WTC11 (cell line): ENCODE measurements around the gene CTRL. TPM values are rescaled to one million over a fixed set of nuclear protein-coding genes. Genes with fewer than 3 reads are reported as not detected.

Experiments
- ATAC-seq: fragments of 200-7000 bp; cut with Tn5 transposase; 2 replicates; pipeline ENCODE4 v1.10.0; 2021; ENCODE audit warnings: mild to moderate bottlenecking, moderate library complexity
- CTCF ChIA-PET: fragments of 300-600 bp; sonication (Branson Sonifier 250); formaldehyde crosslinking; loops from one replicate; lab custom pipeline; 2021; ENCODE audit warnings: antibody characterized with exemption; lab: Charles Lee
- POLR2A ChIA-PET: fragments of 350-600 bp; sonication (Branson Sonifier 250); formaldehyde crosslinking; loops from one replicate; lab custom pipeline; 2021; ENCODE audit warnings: antibody characterized with exemption; lab: Charles Lee
- DNase-seq: peaks from one replicate; pipeline ENCODE4 v3.0.0; 2021; ENCODE audit warnings: low spot score
- H3K27ac Mint-ChIP-seq: 2 replicates; pipeline ENCODE4 v1.8.0; 2021; ENCODE audit warnings: mixed read lengths
- H3K27me3 Mint-ChIP-seq: 2 replicates; pipeline ENCODE4 v1.8.0; 2021; ENCODE audit warnings: low read depth, mild to moderate bottlenecking, moderate library complexity, mixed read lengths
- H3K36me3 Mint-ChIP-seq: 2 replicates; pipeline ENCODE4 v1.8.0; 2021; ENCODE audit warnings: mixed read lengths
- H3K4me1 Mint-ChIP-seq: 2 replicates; pipeline ENCODE4 v1.8.0; 2022; ENCODE audit warnings: mixed read lengths
- H3K4me3 Mint-ChIP-seq: 2 replicates; pipeline ENCODE4 v1.8.0; 2021; ENCODE audit warnings: mild to moderate bottlenecking, moderate library complexity, mixed read lengths
- H3K9me3 Mint-ChIP-seq: 2 replicates; pipeline ENCODE4 v1.8.0; 2021; ENCODE audit warnings: mixed read lengths
- CREB1 ChIP-seq: sonication (generic); formaldehyde crosslinking; IDR thresholded peaks from 2 replicates; pipeline ENCODE4 v1.8.0; 2023; ENCODE audit warnings: mild to moderate bottlenecking, missing genetic modification reagents
- EMX1 ChIP-seq: fragments of 250-450 bp; sonication (Bioruptor Pico); IDR thresholded peaks from 2 replicates; pipeline ENCODE4 v1.8.0; 2021; ENCODE audit warnings: mild to moderate bottlenecking
- ESRRA ChIP-seq: sonication (generic); formaldehyde crosslinking; IDR thresholded peaks from 2 replicates; pipeline ENCODE4 v1.8.1; 2022; ENCODE audit warnings: mild to moderate bottlenecking, missing genetic modification reagents, borderline replicate concordance
- GABPB1 ChIP-seq: sonication (generic); formaldehyde crosslinking; IDR thresholded peaks from 2 replicates; pipeline ENCODE4 v1.8.1; 2023; ENCODE audit warnings: mild to moderate bottlenecking, missing genetic modification reagents
- PRRX2 ChIP-seq: fragments of 250-450 bp; sonication (Bioruptor Pico); IDR thresholded peaks from 2 replicates; pipeline ENCODE4 v1.8.0; 2021; ENCODE audit warnings: mild to moderate bottlenecking
- TCF7 ChIP-seq: sonication (generic); formaldehyde crosslinking; IDR thresholded peaks from 2 replicates; pipeline ENCODE4 v1.8.0; 2022; ENCODE audit warnings: mild to moderate bottlenecking, low read depth, missing genetic modification reagents, moderate library complexity
- ZNF121 ChIP-seq: sonication (generic); formaldehyde crosslinking; IDR thresholded peaks from 2 replicates; pipeline ENCODE4 v1.8.0; 2023; ENCODE audit warnings: missing genetic modification reagents
- ZNF423 ChIP-seq: fragments of 250-450 bp; sonication (Bioruptor Pico); IDR thresholded peaks from 2 replicates; pipeline ENCODE4 v2.1.2; 2022; ENCODE audit warnings: mild to moderate bottlenecking, moderate library complexity
- total RNA-seq: library from RNA; stranded (reverse); gene quantifications from 3 replicates; pipeline ENCODE4 v1.2.3, GENCODE V29; 2021
- TF ChIP-seq, protein P1 (sequence below): sonication (generic); formaldehyde crosslinking; conservative IDR thresholded peaks from 2 replicates; pipeline ENCODE4 v1.8.1; 2023; ENCODE audit warnings: mild to moderate bottlenecking, low read depth, missing genetic modification reagents, moderate library complexity
- TF ChIP-seq, protein P2 (sequence below): sonication (generic); formaldehyde crosslinking; IDR thresholded peaks from 2 replicates; pipeline ENCODE4 v1.8.0; 2022; ENCODE audit warnings: missing genetic modification reagents
- TF ChIP-seq, protein P3 (sequence below): sonication (generic); formaldehyde crosslinking; IDR thresholded peaks from 2 replicates; pipeline ENCODE4 v1.8.1; 2023; ENCODE audit warnings: mild to moderate bottlenecking, missing genetic modification reagents, borderline replicate concordance
- TF ChIP-seq, protein P4 (sequence below): fragments of 200-600 bp; IDR thresholded peaks from 2 replicates; pipeline ENCODE4 v1.8.0; 2022; ENCODE audit warnings: antibody characterized with exemption

The CTRL gene
- total RNA-seq, 1 experiment from 2014 or later: 2.8 TPM

DNA sequence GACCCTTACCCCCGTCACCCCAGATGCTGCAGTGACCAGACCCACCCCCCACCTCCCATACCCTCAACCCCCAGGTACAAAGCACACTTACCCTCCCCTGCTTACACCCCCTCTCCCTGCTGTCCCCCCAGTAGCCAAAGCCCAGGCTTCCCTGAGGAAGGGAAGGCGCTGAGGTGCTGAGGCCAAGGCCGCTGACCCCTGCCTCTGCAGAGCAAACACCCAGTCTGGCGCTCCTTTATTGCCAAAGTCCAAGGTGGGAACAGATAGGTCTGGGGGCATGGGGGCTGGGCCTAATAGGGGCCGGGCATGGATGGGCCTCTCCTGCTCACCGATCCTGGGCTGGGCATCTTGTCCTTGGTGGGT lies 11.6 kb upstream of the CTRL start:
- no peaks in the 10 kb centered on the region for H3K9me3 Mint-ChIP-seq
- DNase-seq (no peak), ATAC-seq (no peak)
- TF ChIP-seq, protein P1, sequence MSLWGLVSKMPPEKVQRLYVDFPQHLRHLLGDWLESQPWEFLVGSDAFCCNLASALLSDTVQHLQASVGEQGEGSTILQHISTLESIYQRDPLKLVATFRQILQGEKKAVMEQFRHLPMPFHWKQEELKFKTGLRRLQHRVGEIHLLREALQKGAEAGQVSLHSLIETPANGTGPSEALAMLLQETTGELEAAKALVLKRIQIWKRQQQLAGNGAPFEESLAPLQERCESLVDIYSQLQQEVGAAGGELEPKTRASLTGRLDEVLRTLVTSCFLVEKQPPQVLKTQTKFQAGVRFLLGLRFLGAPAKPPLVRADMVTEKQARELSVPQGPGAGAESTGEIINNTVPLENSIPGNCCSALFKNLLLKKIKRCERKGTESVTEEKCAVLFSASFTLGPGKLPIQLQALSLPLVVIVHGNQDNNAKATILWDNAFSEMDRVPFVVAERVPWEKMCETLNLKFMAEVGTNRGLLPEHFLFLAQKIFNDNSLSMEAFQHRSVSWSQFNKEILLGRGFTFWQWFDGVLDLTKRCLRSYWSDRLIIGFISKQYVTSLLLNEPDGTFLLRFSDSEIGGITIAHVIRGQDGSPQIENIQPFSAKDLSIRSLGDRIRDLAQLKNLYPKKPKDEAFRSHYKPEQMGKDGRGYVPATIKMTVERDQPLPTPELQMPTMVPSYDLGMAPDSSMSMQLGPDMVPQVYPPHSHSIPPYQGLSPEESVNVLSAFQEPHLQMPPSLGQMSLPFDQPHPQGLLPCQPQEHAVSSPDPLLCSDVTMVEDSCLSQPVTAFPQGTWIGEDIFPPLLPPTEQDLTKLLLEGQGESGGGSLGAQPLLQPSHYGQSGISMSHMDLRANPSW: no peak
- peak; percentile 43; the same call in 1 of the 2 replicates for TF ChIP-seq GABPB1 (CRISPR knock-in tag)
- no peak for TF ChIP-seq TCF7
- no peak for TF ChIP-seq CREB1 (CRISPR knock-in tag)
- no peak for TF ChIP-seq EMX1 (CRISPR knock-in tag)
- H3K27ac Mint-ChIP-seq: no peak overlapping the region
- H3K27me3 Mint-ChIP-seq: no peaks in the 10 kb centered on the region
- no peak overlapping the region for H3K4me3 Mint-ChIP-seq
- peaks cover 19% of the 10 kb centered on the region for H3K36me3 Mint-ChIP-seq
- ChIA-PET CTCF (interaction anchor here (0.6 to 5.4 kb wide), 16 partner anchors 9 to 294 kb away, joined by 3 to 61 read pairs (median 3); partner anchors contain the start of genes ACD, NFATC3, NRN1L and PARD6A), POLR2A (no interaction called here)
- 0 out of 2 replicates have a peak, but pooled peaks cover 4% of the 10 kb centered on the region for H3K4me1 Mint-ChIP-seq

DNA sequence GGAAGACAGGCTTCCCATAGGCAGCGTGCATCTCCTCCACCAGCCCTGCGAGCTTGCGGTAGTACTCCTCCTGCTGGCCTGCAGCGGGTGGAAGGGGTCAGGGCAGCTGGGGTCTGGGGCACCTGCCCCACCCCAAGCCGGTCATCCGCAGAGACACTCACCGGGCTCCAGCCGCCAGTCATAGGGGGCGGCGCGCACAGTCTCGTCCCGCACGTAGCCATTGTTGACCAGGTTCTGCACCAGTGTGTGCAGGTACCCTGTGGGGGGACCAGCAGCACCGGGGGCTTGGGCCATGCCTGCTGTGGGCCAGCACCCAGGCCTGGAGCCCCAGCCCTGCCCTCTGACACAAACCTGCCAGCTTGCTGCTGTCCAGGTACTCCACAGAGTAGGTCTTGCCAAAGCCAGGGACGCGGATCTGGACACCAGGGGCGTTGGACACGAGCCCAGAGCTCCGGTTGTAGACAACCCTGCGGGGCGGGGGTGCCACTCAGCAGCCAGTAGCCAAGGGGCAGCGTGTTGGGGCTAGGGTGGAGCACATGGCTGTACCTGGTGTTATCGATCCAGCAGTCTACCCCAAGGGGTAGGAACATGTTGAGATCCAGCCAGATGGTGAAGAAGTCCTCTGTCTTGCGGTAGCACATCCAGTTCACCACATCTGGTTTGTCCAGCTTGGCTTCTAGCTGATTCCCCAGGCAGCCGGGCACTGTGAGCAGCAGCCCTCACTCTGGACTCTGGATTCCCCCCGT lies 11.0 kb upstream of the CTRL start:
- Mint-ChIP-seq H3K27ac (no peak overlapping the region), H3K9me3 (no peaks in the 10 kb centered on the region), H3K4me1 (0 out of 2 replicates have a peak, but pooled peaks cover 4% of the 10 kb centered on the region), H3K27me3 (no peaks in the 10 kb centered on the region), H3K4me3 (no peak overlapping the region), H3K36me3 (peaks cover 14% of the 10 kb centered on the region)
- DNase-seq: no peak
- ChIA-PET CTCF (interaction anchor here (0.6 to 5.4 kb wide), 36 partner anchors 8 to 422 kb away, joined by 3 to 61 read pairs (median 5); partner anchors contain the start of genes DDX28, DUS2, NFATC3 and NRN1L), POLR2A (interaction anchor here (0.8 to 1.2 kb wide), 2 partner anchors 50 to 59 kb away, joined by 3 to 4 read pairs; partner anchors contain the start of gene PSKH1)
- ATAC-seq: peak; percentile 44
- 0 out of 2 replicates have a peak, but pooled peaks have one; percentile 11 for TF ChIP-seq ESRRA (CRISPR knock-in tag)
- 0 out of 2 replicates have a peak, but pooled peaks have one; percentile 1 for TF ChIP-seq PRRX2
- TF ChIP-seq, protein P2, sequence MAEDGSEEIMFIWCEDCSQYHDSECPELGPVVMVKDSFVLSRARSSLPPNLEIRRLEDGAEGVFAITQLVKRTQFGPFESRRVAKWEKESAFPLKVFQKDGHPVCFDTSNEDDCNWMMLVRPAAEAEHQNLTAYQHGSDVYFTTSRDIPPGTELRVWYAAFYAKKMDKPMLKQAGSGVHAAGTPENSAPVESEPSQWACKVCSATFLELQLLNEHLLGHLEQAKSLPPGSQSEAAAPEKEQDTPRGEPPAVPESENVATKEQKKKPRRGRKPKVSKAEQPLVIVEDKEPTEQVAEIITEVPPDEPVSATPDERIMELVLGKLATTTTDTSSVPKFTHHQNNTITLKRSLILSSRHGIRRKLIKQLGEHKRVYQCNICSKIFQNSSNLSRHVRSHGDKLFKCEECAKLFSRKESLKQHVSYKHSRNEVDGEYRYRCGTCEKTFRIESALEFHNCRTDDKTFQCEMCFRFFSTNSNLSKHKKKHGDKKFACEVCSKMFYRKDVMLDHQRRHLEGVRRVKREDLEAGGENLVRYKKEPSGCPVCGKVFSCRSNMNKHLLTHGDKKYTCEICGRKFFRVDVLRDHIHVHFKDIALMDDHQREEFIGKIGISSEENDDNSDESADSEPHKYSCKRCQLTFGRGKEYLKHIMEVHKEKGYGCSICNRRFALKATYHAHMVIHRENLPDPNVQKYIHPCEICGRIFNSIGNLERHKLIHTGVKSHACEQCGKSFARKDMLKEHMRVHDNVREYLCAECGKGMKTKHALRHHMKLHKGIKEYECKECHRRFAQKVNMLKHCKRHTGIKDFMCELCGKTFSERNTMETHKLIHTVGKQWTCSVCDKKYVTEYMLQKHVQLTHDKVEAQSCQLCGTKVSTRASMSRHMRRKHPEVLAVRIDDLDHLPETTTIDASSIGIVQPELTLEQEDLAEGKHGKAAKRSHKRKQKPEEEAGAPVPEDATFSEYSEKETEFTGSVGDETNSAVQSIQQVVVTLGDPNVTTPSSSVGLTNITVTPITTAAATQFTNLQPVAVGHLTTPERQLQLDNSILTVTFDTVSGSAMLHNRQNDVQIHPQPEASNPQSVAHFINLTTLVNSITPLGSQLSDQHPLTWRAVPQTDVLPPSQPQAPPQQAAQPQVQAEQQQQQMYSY (CRISPR knock-in tag): no peak
- TF ChIP-seq, protein P3, sequence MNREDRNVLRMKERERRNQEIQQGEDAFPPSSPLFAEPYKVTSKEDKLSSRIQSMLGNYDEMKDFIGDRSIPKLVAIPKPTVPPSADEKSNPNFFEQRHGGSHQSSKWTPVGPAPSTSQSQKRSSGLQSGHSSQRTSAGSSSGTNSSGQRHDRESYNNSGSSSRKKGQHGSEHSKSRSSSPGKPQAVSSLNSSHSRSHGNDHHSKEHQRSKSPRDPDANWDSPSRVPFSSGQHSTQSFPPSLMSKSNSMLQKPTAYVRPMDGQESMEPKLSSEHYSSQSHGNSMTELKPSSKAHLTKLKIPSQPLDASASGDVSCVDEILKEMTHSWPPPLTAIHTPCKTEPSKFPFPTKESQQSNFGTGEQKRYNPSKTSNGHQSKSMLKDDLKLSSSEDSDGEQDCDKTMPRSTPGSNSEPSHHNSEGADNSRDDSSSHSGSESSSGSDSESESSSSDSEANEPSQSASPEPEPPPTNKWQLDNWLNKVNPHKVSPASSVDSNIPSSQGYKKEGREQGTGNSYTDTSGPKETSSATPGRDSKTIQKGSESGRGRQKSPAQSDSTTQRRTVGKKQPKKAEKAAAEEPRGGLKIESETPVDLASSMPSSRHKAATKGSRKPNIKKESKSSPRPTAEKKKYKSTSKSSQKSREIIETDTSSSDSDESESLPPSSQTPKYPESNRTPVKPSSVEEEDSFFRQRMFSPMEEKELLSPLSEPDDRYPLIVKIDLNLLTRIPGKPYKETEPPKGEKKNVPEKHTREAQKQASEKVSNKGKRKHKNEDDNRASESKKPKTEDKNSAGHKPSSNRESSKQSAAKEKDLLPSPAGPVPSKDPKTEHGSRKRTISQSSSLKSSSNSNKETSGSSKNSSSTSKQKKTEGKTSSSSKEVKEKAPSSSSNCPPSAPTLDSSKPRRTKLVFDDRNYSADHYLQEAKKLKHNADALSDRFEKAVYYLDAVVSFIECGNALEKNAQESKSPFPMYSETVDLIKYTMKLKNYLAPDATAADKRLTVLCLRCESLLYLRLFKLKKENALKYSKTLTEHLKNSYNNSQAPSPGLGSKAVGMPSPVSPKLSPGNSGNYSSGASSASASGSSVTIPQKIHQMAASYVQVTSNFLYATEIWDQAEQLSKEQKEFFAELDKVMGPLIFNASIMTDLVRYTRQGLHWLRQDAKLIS: 0 out of 2 replicates have a peak, but pooled peaks have one; percentile 2
- TF ChIP-seq ZNF121: peak; percentile 89
- TF ChIP-seq, all 79 proteins: peak for 4

DNA sequence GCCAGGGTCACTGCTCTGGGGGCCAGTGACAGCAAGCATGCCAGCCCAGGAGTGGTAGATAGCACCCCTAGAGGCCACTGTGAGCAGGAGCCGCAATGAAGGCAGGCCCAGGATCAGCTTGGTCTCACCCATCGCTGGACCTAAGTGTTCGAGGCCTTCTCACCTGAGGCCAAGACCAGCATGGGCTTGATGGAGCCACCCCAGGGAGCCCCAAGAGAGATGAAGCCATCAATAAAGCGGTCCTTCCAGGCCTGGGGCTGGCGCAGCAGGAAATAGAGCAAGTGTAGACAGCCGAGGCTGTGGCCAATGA lies 10.5 kb upstream of the CTRL start:
- Mint-ChIP-seq H3K27me3 (no peaks in the 10 kb centered on the region), H3K9me3 (no peaks in the 10 kb centered on the region), H3K4me1 (peaks cover 7% of the 10 kb centered on the region), H3K36me3 (peaks cover 14% of the 10 kb centered on the region), H3K4me3 (no peak overlapping the region), H3K27ac (no peak overlapping the region)
- ChIA-PET CTCF (interaction anchor here (0.6 to 5.4 kb wide), 34 partner anchors 7 to 421 kb away, joined by 3 to 61 read pairs (median 6); partner anchors contain the start of genes DDX28, DUS2, NFATC3 and NRN1L), POLR2A (interaction anchor here (0.8 to 1.2 kb wide), 2 partner anchors 49 to 58 kb away, joined by 3 to 4 read pairs; partner anchors contain the start of gene PSKH1)
- DNase-seq (peak; percentile 78), ATAC-seq (peak; percentile 83)
- TF ChIP-seq ZNF423: 0 out of 2 replicates have a peak, but pooled peaks have one; percentile 50
- TF ChIP-seq, protein P4, sequence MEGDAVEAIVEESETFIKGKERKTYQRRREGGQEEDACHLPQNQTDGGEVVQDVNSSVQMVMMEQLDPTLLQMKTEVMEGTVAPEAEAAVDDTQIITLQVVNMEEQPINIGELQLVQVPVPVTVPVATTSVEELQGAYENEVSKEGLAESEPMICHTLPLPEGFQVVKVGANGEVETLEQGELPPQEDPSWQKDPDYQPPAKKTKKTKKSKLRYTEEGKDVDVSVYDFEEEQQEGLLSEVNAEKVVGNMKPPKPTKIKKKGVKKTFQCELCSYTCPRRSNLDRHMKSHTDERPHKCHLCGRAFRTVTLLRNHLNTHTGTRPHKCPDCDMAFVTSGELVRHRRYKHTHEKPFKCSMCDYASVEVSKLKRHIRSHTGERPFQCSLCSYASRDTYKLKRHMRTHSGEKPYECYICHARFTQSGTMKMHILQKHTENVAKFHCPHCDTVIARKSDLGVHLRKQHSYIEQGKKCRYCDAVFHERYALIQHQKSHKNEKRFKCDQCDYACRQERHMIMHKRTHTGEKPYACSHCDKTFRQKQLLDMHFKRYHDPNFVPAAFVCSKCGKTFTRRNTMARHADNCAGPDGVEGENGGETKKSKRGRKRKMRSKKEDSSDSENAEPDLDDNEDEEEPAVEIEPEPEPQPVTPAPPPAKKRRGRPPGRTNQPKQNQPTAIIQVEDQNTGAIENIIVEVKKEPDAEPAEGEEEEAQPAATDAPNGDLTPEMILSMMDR: peak; percentile 63
- TF ChIP-seq, protein P3: 0 out of 2 replicates have a peak, but pooled peaks have one; percentile 29
- TF ChIP-seq ZNF121: no peak
